ENCODE results near the gene CCNI. TPM values are rescaled to one million over a fixed set of nuclear protein-coding genes. Genes with fewer than 3 reads are reported as not detected.
A peak's percentile ranks its signal among the peaks of the same experiment; 100 is the strongest.

CCNI gene, protein sequence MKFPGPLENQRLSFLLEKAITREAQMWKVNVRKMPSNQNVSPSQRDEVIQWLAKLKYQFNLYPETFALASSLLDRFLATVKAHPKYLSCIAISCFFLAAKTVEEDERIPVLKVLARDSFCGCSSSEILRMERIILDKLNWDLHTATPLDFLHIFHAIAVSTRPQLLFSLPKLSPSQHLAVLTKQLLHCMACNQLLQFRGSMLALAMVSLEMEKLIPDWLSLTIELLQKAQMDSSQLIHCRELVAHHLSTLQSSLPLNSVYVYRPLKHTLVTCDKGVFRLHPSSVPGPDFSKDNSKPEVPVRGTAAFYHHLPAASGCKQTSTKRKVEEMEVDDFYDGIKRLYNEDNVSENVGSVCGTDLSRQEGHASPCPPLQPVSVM
- 100 to 1,000 TPM; 406 to 501 (median 453) TPM for polyA plus RNA-seq (ENCODE audit: low read depth in 6 of 6)

DNA sequence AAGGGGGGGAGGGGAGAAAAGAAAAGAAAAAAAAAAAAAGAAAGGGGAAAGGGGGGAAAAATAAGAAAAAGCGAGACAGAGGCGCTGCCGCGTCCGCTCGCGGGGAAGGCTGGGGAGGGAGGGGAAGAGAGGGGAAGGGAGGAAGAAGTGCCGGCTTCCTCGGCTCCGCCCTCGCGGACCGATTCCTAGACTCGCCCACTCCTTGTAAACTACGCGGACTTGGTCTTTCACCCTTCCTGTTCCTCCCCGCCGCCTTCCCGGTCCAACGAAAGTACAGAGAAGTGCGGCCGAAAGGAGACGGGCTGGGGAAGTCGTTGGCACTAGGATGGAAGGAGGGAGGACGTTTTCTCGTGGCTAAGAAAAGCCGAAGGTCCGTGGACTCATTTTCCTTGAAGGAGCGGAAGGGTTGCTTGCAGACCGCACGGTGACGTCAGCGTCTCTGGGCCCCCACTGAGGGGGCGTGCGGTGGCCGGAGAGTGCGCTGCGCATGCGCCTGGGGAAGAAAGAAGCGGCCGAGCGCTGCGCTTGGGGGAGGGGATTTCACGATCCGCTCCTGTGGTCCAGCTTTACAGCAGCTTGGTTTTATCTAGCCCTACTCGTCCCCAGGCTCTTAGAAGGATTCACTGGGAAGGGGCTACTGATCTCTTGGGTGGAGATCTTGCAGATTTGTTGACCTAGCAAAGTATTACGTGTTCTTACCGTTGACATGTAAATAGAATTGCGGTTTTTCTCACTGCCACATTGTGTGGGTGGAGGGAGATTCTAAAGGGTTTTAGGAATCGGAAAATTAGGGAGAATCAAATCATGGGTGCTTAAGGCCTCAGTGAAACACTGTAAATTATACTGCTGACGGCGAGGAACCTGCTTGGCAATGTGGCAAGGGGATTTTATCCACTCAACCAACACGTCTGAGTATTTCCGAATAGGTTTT, at the start of gene CCNI:
Gene CCNI, minus strand, starts transcription at position 121 of the 931 bp plus-strand sequence. CDS start 9,627 bp downstream, outside the sequence.
- peak; percentile 97 for DNase-seq
- peak; percentile 61 to 69 for ATAC-seq (ENCODE audit: low read depth in 2 of 2)
- Mint-ChIP-seq H3K27ac (peak within 1 kb of the TSS in 5 of 6 donors; percentile 100), H3K4me1 (peaks cover 38 to 54% (median 43%) of the 10 kb centered on the region in 3 donors), H3K4me3 (peak within 1 kb of the TSS in 4 of 8 donors; percentile 99 to 100 (median 99)), H3K36me3 (no peaks in the 10 kb centered on the region), H3K27me3 (peaks cover 0 to 8% (median 0%) of the 10 kb centered on the region in 3 donors), H3K9me3 (no peaks in the 10 kb centered on the region)

DNA sequence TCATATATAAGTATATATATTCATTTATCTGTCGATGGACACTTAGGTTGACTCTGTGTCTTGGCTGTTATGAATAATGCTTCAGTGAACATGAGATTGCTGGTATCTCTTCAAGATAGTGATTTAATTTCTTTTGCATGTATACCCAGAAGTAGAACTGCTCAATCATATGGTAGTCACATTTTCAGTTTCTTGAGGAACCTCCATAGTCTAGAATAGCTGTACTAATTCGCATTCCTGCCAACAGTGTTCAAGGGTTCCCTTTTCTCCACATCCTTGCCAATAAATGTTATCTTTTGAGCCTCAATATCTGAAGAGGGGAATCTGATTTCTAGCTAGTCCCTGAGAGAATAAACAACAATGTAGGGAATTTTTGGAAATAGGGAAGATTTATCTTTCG, 48.8 kb upstream of the CCNI start:
- Mint-ChIP-seq H3K36me3 (peaks cover 0 to 3% of the 10 kb centered on the region in 2 donors), H3K4me3 (peak overlapping the region in 7 of 8 donors; percentile 2 to 79 (median 27)), H3K9me3 (peaks cover 0 to 2% (median 0%) of the 10 kb centered on the region in 7 donors), H3K27ac (peak overlapping the region in 5 of 6 donors; percentile 45 to 90 (median 64)), H3K27me3 (no peaks in the 10 kb centered on the region), H3K4me1 (peaks cover 56 to 93% (median 74%) of the 10 kb centered on the region in 3 donors)
- DNase-seq: no peak
- ATAC-seq (ENCODE audit: low read depth in 2 of 2): no peak

DNA sequence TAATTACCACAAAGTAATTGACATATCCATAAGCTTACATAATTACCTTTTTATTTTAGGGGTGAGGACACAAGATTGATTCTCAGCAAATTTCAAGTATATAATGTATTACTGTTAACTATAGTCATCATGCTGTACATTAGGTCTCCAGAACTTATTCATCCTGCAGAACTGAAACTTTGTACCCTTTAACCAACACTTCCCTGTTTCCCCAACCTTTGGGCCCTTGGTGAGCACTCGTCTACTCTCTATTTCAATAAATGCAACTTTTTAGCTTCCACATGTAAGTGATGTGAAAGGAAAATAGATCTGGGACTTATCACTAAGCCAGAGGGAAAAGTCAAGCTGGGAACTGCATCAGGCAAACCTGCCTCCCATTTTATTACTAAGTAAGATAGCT, 47.6 kb upstream of the CCNI start:
- peaks cover 50 to 84% (median 68%) of the 10 kb centered on the region in 3 donors for H3K4me1 Mint-ChIP-seq
- peak overlapping the region in 4 of 8 donors; percentile 2 to 63 (median 8) for H3K4me3 Mint-ChIP-seq
- H3K36me3 Mint-ChIP-seq: peaks cover 0 to 3% of the 10 kb centered on the region in 2 donors
- ATAC-seq (ENCODE audit: low read depth in 2 of 2) (no peak), DNase-seq (no peak)
- H3K9me3 Mint-ChIP-seq: peaks cover 0 to 2% (median 0%) of the 10 kb centered on the region in 7 donors
- peak overlapping the region in 4 of 6 donors; percentile 23 to 90 (median 46) for H3K27ac Mint-ChIP-seq
- H3K27me3 Mint-ChIP-seq: no peaks in the 10 kb centered on the region

DNA sequence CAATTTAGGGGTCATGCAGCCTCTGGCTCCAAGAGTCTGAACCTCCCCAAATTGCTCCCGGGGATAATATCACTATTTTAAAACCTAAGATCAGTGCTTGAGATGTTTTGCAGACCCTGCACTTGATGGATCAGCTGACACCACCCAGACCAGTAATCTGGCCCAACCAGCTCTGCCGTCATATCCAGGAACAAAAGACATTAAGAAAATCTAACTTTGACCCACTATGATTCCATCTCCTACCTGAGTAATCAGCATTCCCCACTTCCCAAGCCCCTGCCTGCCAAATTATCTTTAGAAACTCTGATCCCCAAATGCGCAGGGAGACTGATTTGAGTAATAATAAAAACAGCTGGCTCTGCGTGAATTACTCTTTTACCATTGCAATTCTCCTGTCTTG, 46.9 kb upstream of the CCNI start:
- Mint-ChIP-seq H3K36me3 (peaks cover 0 to 3% of the 10 kb centered on the region in 2 donors), H3K4me1 (peaks cover 42 to 77% (median 61%) of the 10 kb centered on the region in 3 donors), H3K9me3 (peaks cover 0 to 2% (median 0%) of the 10 kb centered on the region in 7 donors), H3K27me3 (no peaks in the 10 kb centered on the region), H3K27ac (peak overlapping the region in 2 of 6 donors; percentile 14 to 57), H3K4me3 (no peak overlapping the region)
- DNase-seq (no peak), ATAC-seq (ENCODE audit: low read depth in 2 of 2) (no peak)

DNA sequence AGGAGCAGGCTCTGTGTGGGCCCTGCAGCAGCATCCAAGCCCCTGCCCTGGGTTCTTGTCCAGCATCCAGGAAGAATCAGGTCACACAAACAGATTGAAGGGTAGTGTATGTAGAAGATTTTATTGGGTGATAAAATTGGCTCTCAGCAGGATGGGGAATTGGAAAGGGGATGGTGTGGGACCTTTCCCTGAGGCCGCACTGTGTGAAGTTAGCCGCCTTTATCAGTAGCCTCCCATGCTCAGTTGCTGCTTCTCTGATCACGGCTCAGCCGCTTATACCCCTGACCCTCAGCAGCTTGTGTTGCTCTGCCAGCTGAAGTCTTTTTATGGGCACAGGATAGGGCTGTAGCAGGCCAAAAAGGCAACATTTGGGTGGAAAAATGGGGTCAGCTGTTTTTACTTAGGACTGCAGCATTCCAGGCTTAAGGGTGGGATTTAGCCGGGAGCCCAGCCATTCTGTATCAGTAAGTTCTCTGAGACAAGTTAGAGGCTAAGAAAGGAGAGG, 46.0 kb upstream of the CCNI start:
- Mint-ChIP-seq H3K4me3 (peak overlapping the region in 2 of 8 donors; percentile 15 to 33), H3K36me3 (peaks cover 0 to 2% of the 10 kb centered on the region in 2 donors), H3K27ac (peak overlapping the region in 3 of 6 donors; percentile 27 to 51 (median 34)), H3K9me3 (no peaks in the 10 kb centered on the region), H3K4me1 (peaks cover 37 to 68% (median 55%) of the 10 kb centered on the region in 3 donors), H3K27me3 (no peaks in the 10 kb centered on the region)
- DNase-seq: no peak
- ATAC-seq (ENCODE audit: low read depth in 2 of 2): no peak

DNA sequence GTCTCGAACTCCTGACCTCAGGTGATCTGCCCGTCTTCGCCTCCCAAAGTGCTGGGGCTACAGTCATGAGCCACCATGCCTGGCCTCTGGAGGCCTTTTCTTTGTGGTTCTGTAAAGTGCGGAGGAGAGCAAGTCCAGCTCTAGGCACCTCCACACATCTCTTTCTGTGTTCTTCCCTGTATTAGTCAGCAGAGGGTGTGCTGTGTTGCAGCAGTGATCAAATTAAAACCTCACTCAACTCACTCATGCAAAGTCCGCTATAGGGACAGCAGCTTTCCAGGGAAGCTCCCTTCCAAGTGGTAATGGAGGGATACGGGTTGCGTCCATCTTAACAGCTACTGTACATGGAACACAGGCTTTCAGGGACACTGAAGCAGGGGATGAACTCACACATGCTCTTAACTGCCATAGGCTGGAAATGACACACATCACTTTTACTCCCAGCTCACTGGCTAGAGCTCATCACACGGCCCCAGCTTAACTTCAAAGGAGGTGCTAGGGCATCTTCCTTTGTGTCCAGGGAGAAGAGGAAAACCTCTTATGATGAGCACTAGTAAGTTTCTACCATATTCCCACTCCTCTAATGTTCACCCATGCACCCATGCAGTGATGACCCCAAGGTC, 45.2 kb upstream of the CCNI start:
- peak overlapping the region in 1 of 8 donors; percentile 25 for H3K4me3 Mint-ChIP-seq
- ATAC-seq (ENCODE audit: low read depth in 2 of 2) (peak; percentile 50 to 63), DNase-seq (no peak)
- H3K27me3 Mint-ChIP-seq: no peaks in the 10 kb centered on the region
- H3K36me3 Mint-ChIP-seq: no peaks in the 10 kb centered on the region
- peaks cover 36 to 61% (median 53%) of the 10 kb centered on the region in 3 donors for H3K4me1 Mint-ChIP-seq
- H3K9me3 Mint-ChIP-seq: no peaks in the 10 kb centered on the region
- peak overlapping the region in 2 of 6 donors; percentile 32 to 47 for H3K27ac Mint-ChIP-seq

DNA sequence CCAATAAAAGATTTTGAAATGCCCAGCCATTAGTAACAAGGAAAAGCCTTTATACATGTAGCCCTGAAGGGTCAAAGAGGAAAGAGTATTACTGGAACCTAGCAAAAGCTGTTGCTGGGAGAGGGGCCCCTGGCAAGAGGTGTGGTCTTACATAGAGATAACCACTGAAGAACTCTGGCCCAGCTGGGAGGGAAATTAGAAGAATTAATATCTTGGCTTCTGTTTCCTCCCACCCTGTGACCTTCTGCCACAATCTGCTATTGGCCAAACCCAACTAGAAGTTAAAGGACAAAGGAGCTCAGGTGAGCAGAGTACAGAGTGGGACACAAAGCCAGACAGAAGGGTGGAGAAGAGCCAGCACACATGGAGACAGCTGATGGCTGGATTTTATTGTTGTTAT, 41.9 kb upstream of the CCNI start:
- Mint-ChIP-seq H3K4me3 (no peak overlapping the region), H3K27ac (no peak overlapping the region), H3K9me3 (no peaks in the 10 kb centered on the region), H3K36me3 (no peaks in the 10 kb centered on the region), H3K27me3 (no peaks in the 10 kb centered on the region), H3K4me1 (peaks cover 8 to 29% (median 20%) of the 10 kb centered on the region in 3 donors)
- DNase-seq (no peak), ATAC-seq (ENCODE audit: low read depth in 2 of 2) (no peak)

DNA sequence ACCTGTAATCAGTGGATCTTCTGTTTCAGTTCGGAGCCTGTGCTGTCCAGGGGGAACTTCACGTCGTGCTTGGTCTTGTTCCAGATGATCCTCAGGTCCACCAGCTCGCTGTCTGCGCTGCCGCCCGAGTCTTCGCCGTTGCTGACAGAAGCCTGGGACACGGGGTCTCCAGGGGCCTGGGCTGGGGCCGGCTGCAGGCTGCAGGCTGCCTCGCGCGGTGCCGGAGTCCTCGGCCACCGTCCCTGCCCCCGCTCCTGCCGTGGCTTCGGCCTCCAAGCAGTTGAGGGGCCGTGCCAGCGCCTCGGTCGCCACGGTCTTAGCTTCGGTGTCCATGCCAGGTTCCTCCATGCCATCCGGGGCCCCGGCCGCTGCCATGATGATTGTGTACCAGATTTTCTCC, 37.3 kb upstream of the CCNI start:
- H3K9me3 Mint-ChIP-seq: no peaks in the 10 kb centered on the region
- H3K36me3 Mint-ChIP-seq: no peaks in the 10 kb centered on the region
- no peak for DNase-seq
- H3K27ac Mint-ChIP-seq: no peak overlapping the region
- ATAC-seq (ENCODE audit: low read depth in 2 of 2): no peak
- peaks cover 0 to 4% (median 1%) of the 10 kb centered on the region in 3 donors for H3K4me1 Mint-ChIP-seq
- no peaks in the 10 kb centered on the region for H3K27me3 Mint-ChIP-seq
- H3K4me3 Mint-ChIP-seq: no peak overlapping the region

DNA sequence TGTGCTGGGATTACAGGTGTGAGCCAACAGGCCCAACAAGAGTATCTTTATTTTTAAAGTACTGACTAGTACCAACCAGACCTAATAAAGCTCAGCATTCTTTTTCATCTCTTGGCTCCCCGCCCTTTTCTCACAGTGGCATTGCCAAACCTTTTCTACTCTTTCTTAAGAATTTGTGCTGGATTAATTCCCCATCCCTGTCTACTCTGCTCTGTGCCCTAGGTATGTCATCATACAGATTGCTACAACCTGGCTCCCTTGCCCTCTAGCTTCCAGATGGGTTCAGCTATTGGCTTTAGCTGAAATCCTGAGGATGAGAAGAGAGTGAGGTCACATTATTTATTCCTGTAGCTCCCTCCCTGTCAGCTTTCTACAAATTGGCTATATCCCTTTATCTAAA, 34.9 kb upstream of the CCNI start:
- ATAC-seq (ENCODE audit: low read depth in 2 of 2): no peak
- Mint-ChIP-seq H3K9me3 (no peaks in the 10 kb centered on the region), H3K4me1 (peaks cover 9 to 16% (median 9%) of the 10 kb centered on the region in 3 donors), H3K4me3 (no peak overlapping the region), H3K36me3 (no peaks in the 10 kb centered on the region), H3K27ac (peak overlapping the region in 1 of 6 donors; percentile 90), H3K27me3 (no peaks in the 10 kb centered on the region)
- DNase-seq: no peak

DNA sequence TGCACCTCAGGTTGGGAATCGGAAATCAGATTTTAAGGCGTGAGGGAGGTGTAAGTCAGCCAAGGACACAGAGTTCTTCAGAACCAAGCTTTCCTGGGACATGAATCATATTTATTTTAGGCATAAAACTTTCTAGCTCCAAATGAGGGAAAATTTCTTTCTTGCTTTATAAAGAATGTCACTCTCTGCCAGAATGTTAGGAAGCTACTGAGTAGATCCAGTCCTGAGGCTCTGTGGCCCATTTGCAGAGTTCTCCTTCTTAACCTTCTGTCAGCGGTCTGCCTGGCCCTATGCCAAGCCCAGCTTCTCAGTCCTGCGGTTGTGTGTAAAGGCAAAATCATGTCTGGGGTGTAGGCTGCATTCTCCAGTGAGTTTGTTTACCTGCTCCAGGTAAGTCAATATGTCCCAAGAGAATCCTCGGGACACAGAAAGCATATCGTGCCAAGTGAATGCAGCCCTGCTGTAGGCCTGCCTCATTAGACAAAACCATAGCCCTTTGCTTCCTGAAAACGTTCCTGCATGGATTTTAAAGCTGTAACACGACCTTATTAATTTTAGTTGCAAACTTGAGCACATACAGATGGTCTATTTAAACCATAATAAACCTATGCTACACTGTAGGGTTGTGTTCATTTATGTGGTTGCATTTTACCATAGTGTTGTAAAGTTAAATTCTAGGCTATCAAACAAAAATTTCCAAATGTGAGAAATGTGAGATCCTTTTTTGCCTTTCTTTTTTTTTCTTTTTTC, 29.2 kb upstream of the CCNI start:
- Mint-ChIP-seq H3K4me1 (peaks cover 23 to 33% (median 26%) of the 10 kb centered on the region in 3 donors), H3K4me3 (no peak overlapping the region)

DNA sequence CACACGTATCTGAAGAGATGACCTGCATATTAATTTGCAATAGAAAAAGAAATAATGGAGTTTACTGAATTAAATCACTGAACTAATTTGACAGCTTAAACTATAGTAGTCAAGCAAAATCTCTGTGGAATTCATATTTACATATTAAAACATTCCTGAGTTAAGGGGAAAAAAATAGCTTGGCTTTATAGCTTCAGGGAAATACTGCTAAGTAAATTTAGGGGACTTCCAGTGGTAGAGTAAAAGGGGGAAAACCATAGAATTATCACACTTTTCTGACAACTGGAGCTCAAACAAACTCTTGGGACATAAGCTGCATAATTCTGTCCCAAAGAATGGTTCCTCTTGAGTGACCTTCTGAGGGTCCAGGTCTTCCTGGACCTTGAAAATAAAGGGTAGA, 28.6 kb upstream of the CCNI start:
- ATAC-seq (ENCODE audit: low read depth in 2 of 2): no peak
- Mint-ChIP-seq H3K36me3 (no peaks in the 10 kb centered on the region), H3K9me3 (no peaks in the 10 kb centered on the region), H3K27ac (no peak overlapping the region), H3K4me1 (peaks cover 23 to 35% (median 27%) of the 10 kb centered on the region in 3 donors), H3K4me3 (no peak overlapping the region), H3K27me3 (no peaks in the 10 kb centered on the region)
- no peak for DNase-seq

More for the DNA sequence above, 29.2 kb upstream of the CCNI start:
- no peaks in the 10 kb centered on the region for H3K27me3 Mint-ChIP-seq
- H3K27ac Mint-ChIP-seq: peak overlapping the region in 1 of 6 donors; percentile 45
- H3K9me3 Mint-ChIP-seq: no peaks in the 10 kb centered on the region
- DNase-seq (no peak), ATAC-seq (ENCODE audit: low read depth in 2 of 2) (no peak)
- H3K36me3 Mint-ChIP-seq: no peaks in the 10 kb centered on the region

DNA sequence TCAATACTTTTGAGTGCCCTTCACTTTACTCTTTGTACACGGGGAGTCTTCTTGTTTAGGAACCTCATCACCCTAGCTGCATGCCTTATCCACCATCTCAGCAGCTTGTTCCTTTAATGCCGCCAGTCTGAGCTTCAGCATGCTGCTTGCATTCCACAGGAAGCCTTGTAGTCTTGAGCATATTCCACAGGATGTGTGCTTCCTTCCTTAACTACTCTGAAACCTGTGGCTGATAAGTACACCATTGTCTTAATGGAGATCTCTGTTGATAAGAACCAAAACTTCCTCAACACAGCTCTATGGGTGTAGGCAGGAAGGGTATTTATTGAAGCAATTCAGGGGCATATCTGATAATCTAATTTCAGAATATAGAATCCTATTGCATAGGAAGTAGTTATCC, 24.4 kb upstream of the CCNI start:
- H3K27ac Mint-ChIP-seq: peak overlapping the region in 1 of 6 donors; percentile 21
- no peaks in the 10 kb centered on the region for H3K36me3 Mint-ChIP-seq
- no peak overlapping the region for H3K4me3 Mint-ChIP-seq
- H3K9me3 Mint-ChIP-seq: no peaks in the 10 kb centered on the region
- ATAC-seq (ENCODE audit: low read depth in 2 of 2) (no peak), DNase-seq (no peak)
- H3K27me3 Mint-ChIP-seq: no peaks in the 10 kb centered on the region
- H3K4me1 Mint-ChIP-seq: peaks cover 18 to 36% (median 25%) of the 10 kb centered on the region in 3 donors

Measured in naive B cell (primary cell).